ENCODE data around the gene ABCC1. TPM values are rescaled to one million over a fixed set of nuclear protein-coding genes. Genes with fewer than 3 reads are reported as not detected.

The ABCC1 gene
- total and polyA plus RNA-seq, 12 donors, result 12.4 to 38.8 (median 28.0) TPM

DNA sequence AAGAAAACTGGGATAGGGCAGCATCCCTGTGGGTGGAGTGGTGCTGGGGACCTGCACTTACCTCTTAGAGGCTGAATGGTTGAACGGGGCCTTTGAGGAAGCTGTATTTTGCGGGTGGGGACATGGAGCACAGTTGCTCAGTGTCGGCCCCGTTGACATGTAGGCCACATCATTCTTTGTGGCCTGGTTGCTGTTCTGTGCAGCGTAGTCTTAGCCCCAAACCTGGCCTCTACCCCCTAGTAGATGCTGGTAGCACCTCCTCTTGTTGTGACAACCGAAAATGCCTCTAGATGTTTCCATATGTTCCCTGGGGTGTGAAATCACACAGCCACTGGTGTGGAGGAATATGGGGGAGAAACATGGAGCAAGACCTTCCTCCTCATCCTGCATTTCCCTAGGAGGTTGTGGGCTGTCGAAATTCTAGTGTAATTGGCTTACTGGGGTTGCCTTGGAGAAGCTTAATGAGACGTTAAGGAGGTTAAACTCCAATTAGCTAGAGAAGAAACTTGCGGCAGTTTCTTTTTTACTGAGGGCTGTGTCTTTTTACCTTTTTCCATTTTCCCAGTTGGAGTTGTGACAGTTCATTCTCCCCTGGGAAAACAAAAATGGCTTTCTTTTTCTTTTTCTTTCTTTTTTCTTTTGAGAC is 9.4 kb downstream of the ABCC1 start:
- no peak for DNase-seq
- no peak overlapping the region for H3K4me3 ChIP-seq
- intact Hi-C loops (cut with DNase I), result no loop called here
- H3K27me3 ChIP-seq, result no peaks in the 10 kb centered on the region
- H3K4me1 ChIP-seq (replicated peaks in 1 of 2), result peaks cover 0 to 8% of the 10 kb centered on the region in 2 donors
- H3K36me3 ChIP-seq (replicated peaks in 1 of 2), result no peaks in the 10 kb centered on the region
- no peaks in the 10 kb centered on the region for H3K9me3 ChIP-seq (replicated peaks in 1 of 3)
- H3K27ac ChIP-seq, result no peak overlapping the region
- TF ChIP-seq POLR2A (IDR thresholded peaks at IDR 0.05) (no peak), CTCF (IDR thresholded peaks at IDR 0.05) (no peak)
- 80 to 88% (median 87%) methylated on average over 3 to 9 of the region's 9 CpGs for WGBS, 4 donors

DNA sequence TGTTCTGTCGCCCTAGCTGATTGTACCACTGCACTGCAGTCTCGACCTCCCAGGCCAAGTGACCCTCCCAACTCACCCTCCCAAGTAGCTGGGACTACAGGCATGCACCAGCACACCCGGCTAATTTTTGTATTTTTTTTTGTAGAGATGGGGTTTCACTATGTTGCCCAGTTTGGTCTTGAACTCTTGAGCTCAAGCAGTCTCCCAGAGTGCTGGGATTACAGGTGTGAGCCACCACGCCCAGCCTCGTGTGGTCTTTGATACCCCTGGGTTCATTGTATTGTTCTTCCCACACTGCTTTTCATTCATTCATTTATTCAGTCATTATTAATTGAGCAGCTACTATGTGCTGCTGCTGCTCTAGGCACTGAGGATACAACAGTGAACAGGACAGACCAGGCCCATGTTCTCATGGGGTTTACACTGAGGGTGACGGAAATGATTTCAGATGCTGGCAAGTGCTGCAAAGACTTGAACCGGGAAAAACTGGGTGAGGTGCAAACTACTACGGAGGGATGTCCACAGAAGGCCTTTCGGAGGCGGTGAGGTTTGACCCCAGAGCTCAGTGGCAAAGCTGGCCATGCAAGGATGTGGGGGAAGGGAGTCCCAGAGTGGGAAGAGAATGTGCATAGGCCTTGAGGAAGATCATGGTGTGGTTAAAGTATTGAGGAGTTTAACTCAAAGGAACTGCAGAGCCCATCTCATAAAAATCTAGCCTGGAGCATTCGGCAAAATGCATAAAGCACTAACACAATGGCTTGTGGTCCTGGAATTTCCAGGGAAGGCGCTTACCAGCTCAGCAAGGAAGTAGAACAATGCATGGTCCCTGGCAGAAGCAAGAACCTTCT is 10.9 kb downstream of the ABCC1 start:
- Histone ChIP-seq H3K27ac (no peak overlapping the region), H3K36me3 (replicated peaks in 1 of 2) (no peaks in the 10 kb centered on the region), H3K4me3 (no peak overlapping the region), H3K4me1 (replicated peaks in 1 of 2) (peaks cover 0 to 8% of the 10 kb centered on the region in 2 donors), H3K27me3 (no peaks in the 10 kb centered on the region), H3K9me3 (replicated peaks in 1 of 3) (no peaks in the 10 kb centered on the region)
- 90 to 93% (median 91%) methylated on average over 12 of the region's 12 CpGs for WGBS, 4 donors
- DNase-seq, result no peak
- intact Hi-C loops (cut with DNase I), result no loop called here
- no peak for TF ChIP-seq POLR2A (IDR thresholded peaks at IDR 0.05)
- no peak for TF ChIP-seq CTCF (IDR thresholded peaks at IDR 0.05)

DNA sequence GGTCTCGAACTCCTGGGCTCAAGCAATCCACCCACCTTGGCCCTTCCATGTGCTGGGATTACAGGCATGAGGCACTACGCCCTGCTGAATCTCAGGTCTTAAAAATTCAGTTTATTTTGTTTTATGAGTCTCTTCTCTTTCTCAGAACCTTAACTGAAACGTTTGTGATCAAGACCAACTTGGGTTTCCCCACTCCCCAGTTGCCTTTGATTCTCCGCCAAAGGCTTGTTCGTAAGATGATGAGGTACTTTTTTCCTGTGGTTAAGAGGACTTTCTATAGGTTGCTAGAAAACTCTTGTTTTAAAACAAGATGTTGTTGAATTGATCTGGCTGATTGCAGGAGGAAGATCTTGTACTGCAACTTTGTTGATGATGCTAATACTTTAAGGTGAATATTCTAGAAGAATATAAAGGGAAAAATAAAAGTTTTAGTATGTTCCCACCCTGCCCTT is 11.7 kb downstream of the ABCC1 start:
- TF ChIP-seq CTCF (IDR thresholded peaks at IDR 0.05) (no peak), POLR2A (IDR thresholded peaks at IDR 0.05) (no peak)
- Histone ChIP-seq H3K4me3 (no peak overlapping the region), H3K36me3 (replicated peaks in 1 of 2) (no peaks in the 10 kb centered on the region), H3K4me1 (replicated peaks in 1 of 2) (peaks cover 0 to 13% of the 10 kb centered on the region in 2 donors), H3K27me3 (no peaks in the 10 kb centered on the region), H3K27ac (no peak overlapping the region), H3K9me3 (replicated peaks in 1 of 3) (no peaks in the 10 kb centered on the region)
- no peak for DNase-seq
- intact Hi-C loops (cut with DNase I), result no loop called here
- WGBS, 4 donors, result 71 to 75% (median 73%) methylated on average over 5 of the region's 5 CpGs

DNA sequence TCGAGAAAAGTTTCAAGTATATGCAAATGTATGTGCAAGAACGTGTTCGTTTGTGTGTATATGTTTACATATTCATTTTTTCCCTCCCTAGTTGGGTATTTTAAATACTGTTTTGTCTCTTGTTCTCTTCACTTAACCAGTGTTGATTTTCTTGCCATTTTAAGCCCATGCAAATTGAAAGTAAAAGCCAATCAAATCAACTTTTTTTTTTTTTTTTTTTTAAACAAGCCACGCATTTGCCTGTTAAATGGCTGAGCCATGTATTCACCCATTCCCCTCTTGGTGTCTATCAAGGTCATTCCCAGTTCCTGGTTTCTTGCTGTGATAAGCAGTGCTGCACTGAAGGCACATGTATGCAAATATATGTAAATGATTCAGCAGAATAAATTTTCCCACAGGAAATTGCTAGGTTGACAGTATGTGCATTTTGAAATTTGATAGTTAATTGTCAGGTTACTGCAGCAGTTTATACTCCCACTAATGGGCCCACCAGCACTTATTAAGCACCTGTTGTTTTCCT is 12.2 kb downstream of the ABCC1 start:
- DNase-seq, result no peak
- intact Hi-C loops (cut with DNase I), result no loop called here
- no peak overlapping the region for H3K4me3 ChIP-seq
- peak overlapping the region in 1 of 5 donors; percentile 37 for H3K27ac ChIP-seq
- H3K36me3 ChIP-seq (replicated peaks in 1 of 2), result no peaks in the 10 kb centered on the region
- H3K9me3 ChIP-seq (replicated peaks in 1 of 3), result no peaks in the 10 kb centered on the region
- TF ChIP-seq CTCF (IDR thresholded peaks at IDR 0.05) (no peak), POLR2A (IDR thresholded peaks at IDR 0.05) (no peak)
- H3K27me3 ChIP-seq, result no peaks in the 10 kb centered on the region
- 78 to 86% (median 83%) methylated on average over 4 of the region's 4 CpGs for WGBS, 4 donors
- peaks cover 0 to 18% of the 10 kb centered on the region in 2 donors for H3K4me1 ChIP-seq (replicated peaks in 1 of 2)

All from adrenal gland (tissue), 12 donors.